ENCODE results near the gene ZNF320.
"Not testable (repeated sequence)": the region's sequence is repeated elsewhere in the genome, so short reads cannot be mapped to it uniquely, and the experiment has no call there.

ZNF320 gene

GRCh38 chr19:52897138-52897935 is at the start of gene ZNF320:
TSS of gene ZNF320 (minus strand) at chr19:52897635. CDS start at chr19:52890255, 7,380 bp downstream.
- no peak for DNase-seq

- no peak for DNase-seq
Measured at GRCh38 chr19:52946322-52947310, 49.2 kb upstream of the ZNF320 start.

- DNase-seq: no peak
Measured at GRCh38 chr19:52945652-52946321, 48.4 kb upstream of the ZNF320 start.

- DNase-seq: not testable (repeated sequence)
Measured at GRCh38 chr19:52944703-52945493, 47.5 kb upstream of the ZNF320 start.

GRCh38 chr19:52943884-52944643 is 46.6 kb upstream of the ZNF320 start:
- DNase-seq: no peak

GRCh38 chr19:52943134-52943883 is 45.9 kb upstream of the ZNF320 start:
- DNase-seq: no peak

- no peak for DNase-seq
Measured at GRCh38 chr19:52942386-52943133, 45.1 kb upstream of the ZNF320 start.

- no peak for DNase-seq
Measured at GRCh38 chr19:52941941-52942385, 44.5 kb upstream of the ZNF320 start.

- DNase-seq: not testable (repeated sequence)
Measured at GRCh38 chr19:52941523-52941922, 44.1 kb upstream of the ZNF320 start.

GRCh38 chr19:52940905-52941304 is 43.5 kb upstream of the ZNF320 start:
- not testable (repeated sequence) for DNase-seq

- no peak for DNase-seq
Measured at GRCh38 chr19:52938761-52939160, 41.3 kb upstream of the ZNF320 start.

GRCh38 chr19:52936954-52937325 is 39.5 kb upstream of the ZNF320 start:
- no peak for DNase-seq

- no peak for DNase-seq
Measured at GRCh38 chr19:52936151-52936953, 38.9 kb upstream of the ZNF320 start.

GRCh38 chr19:52935434-52935833 is 38.0 kb upstream of the ZNF320 start:
- DNase-seq: no peak

GRCh38 chr19:52924641-52925040 is 27.2 kb upstream of the ZNF320 start:
- not testable (repeated sequence) for DNase-seq

GRCh38 chr19:52923778-52924593 is 26.6 kb upstream of the ZNF320 start:
- no peak for DNase-seq

GRCh38 chr19:52922841-52923777 is 25.7 kb upstream of the ZNF320 start, which contains the start of gene ZNF888:
TSS of gene ZNF888 (minus strand) at chr19:52923428. CDS start at chr19:52917873, 5,555 bp downstream.
- DNase-seq: no peak
